ENCODE data around the gene PHF20.
"Not testable (repeated sequence)": the region's sequence is repeated elsewhere in the genome, so short reads cannot be mapped to it uniquely, and the experiment has no call there.

Gene PHF20

GRCh38 chr20:35739294-35740163, 32.3 kb upstream of the PHF20 start:
- no peak for DNase-seq (ENCODE audit: low read depth)

DNA sequence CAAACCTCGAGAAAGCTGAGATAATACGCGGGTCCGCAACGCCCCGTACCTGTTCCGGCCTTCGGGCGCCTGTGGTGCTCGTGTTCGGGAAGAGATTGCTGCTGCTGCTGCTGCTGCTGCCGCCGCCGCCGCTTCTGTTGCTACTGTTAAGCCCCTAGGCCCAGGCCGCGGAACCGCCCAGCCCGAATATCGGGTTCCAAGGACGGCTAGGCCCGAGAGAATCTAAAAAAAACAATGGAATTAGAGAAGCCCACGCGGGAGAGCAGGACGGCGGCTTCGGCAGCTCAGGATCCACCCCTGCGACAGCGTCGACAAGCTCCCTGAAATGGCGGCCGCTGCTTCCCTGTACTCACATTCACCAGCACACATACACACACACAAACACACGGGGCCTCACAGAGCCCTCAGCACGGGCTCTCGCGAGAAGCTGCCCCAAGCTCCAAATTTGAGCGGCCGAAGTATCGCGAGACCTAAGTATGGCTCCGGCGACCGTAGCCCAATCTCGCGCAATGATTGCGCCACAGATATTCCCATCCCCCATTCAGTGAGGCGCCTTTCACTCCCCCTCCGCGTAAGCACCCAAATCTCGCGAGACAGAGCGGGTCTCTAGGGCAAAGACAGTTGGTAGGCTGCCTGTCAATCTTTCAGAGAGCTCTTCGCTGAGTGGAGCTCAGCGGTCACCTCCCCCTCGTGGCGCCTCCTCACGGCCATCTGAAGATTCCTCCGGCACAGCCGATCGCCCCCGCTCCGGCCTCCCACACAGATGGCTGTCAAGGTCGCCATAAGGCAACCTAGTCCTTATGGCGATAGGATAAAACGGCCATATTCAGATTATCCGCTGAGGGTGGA, 29.7 kb upstream of the PHF20 start, which contains the start of gene RBM39:
Gene RBM39 (minus strand): TSS at position 369 of the 849 bp plus-strand sequence. CDS start 1,386 bp downstream, outside the sequence.
- DNase-seq (ENCODE audit: low read depth), result peak; percentile 97

GRCh38 chr20:35742741-35743523, 28.9 kb upstream of the PHF20 start:
- no peak for DNase-seq (ENCODE audit: low read depth)

- DNase-seq (ENCODE audit: low read depth), result no peak
Measured at GRCh38 chr20:35743693-35744491, 27.9 kb upstream of the PHF20 start.

DNA sequence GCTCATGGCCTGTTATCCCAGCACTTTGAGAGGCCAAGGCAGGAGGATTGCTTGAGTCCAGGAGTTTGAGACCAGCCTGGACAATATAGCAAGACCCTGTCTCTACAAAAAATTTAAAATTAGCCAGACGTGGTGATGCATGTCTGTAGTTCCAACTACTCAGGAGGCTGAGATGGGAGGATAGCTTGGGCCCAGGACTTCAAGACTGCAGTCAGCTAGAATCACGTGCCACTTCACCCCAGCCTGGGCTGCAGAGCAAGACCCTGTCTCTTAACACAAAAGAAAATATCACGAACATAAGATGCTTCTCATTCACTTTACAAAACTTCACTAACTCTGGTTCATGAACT, 27.3 kb upstream of the PHF20 start:
- not testable (repeated sequence) for DNase-seq (ENCODE audit: low read depth)

DNA sequence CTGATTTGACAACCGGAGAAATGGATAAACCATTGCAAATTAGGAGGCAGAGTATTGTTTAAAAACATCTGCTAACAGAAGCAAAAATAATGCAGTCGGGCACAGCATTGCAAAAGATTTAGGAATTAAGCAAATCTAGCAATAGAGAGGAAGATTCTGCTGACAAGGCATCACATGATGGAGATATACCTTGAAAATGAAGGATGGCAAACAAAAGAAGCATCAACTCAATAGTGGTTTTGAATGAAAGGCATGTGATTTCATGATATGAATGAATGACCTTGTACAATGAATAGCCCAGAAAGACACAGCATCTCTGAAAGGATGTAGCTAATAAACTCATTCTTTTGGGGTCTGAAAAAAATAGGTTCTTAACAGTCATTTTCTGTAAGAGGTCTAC, 21.2 kb upstream of the PHF20 start:
- no peak for DNase-seq (ENCODE audit: low read depth)

GRCh38 chr20:35756404-35756803, 15.4 kb upstream of the PHF20 start:
- DNase-seq (ENCODE audit: low read depth), result no peak

DNA sequence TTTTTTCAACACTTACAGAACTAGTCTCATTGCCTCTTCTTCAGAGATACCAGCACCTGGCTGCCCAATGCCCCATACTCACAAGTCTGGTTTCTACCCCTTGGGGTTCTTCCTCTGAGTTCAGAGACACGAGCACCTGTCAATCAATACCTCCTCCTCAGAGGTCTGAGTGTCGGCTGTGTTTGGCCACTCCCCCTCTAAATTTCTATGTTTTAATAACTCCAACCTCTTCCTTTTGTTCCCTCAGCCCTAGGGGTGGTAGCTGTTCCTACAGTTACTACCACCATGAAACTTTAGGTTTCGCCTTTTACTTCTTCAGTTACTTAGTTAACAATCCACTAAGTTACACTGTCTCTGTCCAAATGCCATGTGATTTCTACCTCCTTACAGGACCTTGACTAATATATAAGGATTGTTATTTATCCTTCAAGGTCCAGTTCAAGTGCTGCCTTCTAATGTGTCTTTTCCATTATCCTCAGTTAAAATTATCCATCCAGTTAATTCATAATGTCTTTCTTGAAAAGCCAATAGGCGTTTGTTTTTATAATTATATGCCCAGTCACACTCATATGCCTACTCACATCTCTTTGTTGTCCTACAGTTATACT, 14.6 kb upstream of the PHF20 start:
- no peak for DNase-seq (ENCODE audit: low read depth)

- not testable (repeated sequence) for DNase-seq (ENCODE audit: low read depth)
Measured at GRCh38 chr20:35761548-35761947, 10.3 kb upstream of the PHF20 start.

- DNase-seq (ENCODE audit: low read depth), result no peak
Measured at GRCh38 chr20:35762461-35762860, 9.4 kb upstream of the PHF20 start.

DNA sequence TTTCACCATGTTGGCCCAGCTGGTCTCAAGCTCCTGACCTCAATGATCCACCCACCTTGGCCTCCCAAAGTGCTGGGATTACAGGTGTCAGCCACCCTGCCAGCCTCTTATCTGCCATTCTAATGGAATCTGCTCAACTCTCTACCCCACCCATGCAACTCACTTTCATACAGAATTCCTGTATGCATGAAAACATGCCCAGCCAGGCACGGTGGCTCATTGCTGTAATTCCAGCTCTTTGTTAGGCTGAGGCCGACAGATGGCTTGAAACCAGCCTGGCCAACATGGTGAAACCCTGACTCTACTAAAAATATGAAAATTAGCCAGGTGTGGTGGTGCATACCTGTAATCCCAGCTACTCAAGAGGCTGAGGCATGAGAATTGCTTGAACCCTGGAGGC, 6.9 kb upstream of the PHF20 start:
- not testable (repeated sequence) for DNase-seq (ENCODE audit: low read depth)

DNA sequence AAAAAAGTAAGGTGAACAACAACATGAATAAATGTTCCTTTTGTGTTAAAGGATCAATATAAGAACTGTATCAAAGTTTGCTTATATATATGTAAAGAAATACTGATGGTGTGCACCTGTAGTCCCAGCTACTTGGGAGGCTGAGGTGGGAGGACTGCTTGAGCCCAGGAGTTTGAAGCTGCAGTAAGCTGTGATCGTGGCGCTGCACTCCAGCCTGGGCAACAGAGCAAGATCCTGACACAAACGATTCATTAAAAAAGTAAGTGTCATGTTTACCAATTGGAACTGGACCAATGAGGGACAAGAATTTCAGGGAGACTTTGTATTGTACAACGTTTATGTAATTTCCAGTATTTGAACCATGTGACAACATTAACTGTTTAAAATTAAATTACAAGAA, 5.0 kb upstream of the PHF20 start:
- DNase-seq (ENCODE audit: low read depth), result no peak

- DNase-seq (ENCODE audit: low read depth), result peak; percentile 34
Measured at GRCh38 chr20:35767683-35768481, 3.9 kb upstream of the PHF20 start.

DNA sequence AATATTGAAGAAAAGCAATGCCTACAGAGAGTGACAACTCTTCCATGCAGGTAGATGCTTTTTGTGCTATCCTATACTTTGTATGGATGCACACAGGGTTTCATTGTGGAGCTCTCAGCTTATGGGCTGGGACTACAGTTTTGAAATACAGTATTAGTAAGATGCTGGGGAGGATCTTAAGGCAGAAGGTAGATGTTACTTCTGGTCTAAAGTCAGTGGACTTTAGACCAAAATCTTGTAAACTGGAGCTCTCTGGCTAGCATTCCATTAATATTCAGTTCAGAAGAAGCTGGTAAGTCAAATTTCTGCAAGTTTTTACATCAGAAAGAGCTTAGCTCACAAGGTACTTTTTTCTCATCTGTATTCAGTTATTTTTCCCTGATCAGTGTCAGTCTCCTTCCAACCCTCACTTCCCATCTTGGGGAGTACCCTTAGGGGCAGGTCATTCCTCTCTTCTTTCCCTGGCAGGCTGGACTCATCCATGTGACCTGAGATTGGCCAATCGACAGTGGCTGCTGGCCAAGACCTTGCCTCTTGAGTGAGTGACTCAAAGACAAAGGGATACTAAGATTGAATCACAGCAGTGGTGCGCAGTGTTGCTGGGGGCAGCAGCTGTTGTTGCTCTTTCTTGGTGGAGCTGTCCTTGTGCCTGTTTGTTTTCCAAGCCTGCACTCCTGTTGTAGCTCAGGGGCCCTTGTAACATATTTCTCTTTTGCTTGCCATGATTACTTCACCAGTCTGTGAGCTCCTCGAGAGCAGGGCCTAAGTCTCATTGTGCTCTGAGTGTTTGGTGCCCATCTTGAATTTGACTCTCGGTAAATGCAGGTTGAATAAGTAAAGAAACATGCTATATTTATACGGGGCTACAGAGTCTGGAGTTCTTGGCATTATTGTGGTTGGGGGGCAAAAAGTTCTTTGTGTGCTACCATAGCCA, 2.8 kb upstream of the PHF20 start:
- DNase-seq (ENCODE audit: low read depth), result peak; percentile 50

- no peak for DNase-seq (ENCODE audit: low read depth)
Measured at GRCh38 chr20:35771367-35771688, 487 bp upstream of the PHF20 start.

GRCh38 chr20:35772563-35773058, 796 bp downstream of the PHF20 start:
- DNase-seq (ENCODE audit: low read depth), result no peak

DNA sequence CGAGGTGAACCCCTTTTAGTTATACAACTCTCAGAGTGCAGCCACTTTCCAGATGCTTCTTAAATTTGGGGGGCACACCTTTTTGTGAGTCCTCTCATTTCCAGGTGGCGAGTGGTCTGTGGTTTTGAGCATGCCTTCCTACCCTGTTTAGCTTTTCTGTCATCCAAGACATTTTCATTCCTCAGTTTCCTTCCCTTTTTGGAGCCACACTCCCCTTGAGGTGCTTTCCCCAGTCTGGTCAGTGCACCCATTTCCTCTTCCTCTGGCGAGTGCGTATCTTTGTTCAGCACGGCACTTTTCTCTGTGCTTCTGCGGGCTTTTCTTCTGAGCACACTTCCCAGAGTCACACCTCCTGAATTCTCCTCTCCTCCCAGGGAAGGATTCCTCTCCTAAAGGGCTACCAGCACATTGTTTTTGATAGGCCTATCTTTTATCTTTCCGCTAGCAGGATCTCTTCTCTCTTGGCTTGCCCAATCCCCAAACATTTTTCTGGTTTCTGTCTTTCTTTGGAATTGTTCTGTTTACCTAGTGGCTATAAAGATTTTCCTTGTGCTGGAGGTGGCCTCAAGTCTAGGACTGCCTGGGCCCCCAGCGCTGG, 1.4 kb downstream of the PHF20 start:
- no peak for DNase-seq (ENCODE audit: low read depth)

- DNase-seq (ENCODE audit: low read depth), result no peak
Measured at GRCh38 chr20:35774391-35774790, 2.6 kb downstream of the PHF20 start.
